GM12873 (cell line): ENCODE measurements around the gene C16orf90.

Experiments
- CTCF ChIP-seq: IDR thresholded peaks from 2 replicates; pipeline ENCODE4 v1.5.1; 2012; ENCODE audit warnings: low read depth, mild to moderate bottlenecking, moderate library complexity, low read length, control low read depth; ENCODE audit not compliant: insufficient read depth; ENCODE audit errors: missing control alignments

The C16orf90 gene

DNA sequence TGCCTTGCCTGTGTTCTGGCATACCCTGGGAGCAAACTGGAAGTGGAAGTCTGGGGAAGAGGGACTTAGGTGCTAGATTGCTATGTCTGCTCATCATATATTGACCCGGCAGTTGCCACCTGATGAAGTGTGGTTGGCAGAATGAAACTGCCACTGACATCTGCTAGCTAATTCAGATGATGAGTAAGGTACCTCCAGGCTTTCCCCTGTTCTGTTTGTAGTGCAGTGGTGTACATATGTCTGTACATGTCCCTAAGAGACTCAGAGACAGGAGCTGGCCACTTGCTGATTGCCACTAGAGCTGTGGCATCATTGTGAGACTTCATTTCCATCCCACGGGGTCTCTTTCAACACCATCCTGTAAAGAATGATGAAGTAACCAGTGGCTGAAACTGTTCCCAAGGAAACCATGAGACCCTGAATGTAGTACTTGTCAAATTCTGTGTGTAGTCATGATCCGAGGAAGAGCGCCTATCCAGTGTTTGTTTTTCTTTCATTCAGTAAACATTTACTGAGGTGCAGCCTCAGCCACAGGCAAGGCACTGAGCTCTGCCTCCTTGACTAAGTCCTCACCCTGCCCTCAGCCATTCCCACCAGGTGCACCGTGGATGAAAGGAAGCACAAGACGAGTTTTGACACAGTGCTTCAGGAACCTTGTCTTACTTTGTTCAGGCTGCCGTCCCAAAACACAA is 18.7 kb upstream of the C16orf90 start:
- TF ChIP-seq CTCF: no peak

DNA sequence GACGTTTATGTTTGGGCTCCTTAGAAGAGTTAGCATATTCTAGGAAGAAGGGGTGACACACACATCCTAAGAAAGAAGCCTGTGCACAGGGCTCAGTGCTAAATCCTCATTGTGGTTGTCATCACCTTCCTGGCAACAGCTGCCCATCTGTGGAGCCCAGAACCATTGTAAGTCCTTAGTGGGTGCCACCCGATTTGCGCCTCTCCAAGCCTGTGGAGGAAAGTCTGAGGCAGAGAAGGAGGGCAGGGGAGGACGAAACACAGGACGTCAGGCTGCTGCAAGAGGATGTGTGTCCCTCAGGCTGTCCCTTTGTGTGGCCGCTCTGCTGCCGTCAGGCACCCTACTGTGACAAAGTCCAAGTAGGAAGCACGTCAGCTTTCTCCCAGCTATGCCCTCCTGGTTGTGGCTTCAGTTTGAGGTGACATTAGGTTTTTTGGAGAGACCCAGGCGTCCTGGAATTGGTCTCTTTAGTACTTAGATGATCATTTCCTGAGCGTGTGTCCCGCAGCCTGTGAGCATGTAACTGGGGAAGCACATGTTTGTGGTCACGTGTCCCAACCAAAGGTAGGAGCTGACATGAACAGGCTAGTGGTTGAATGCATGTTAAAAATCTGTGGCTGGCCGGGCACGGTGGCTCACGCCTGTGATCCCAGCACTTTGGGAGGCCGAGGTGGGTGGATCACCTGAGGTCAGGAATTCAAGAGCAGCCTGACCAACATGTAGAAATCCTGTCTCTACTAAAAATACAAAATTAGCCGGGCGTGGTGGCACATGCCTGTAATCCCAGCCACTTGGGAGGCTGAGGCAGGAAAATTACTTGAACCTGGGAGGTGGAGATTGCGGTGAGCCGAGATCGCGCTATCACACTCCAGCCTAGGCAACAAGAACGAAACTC is 16.2 kb upstream of the C16orf90 start:
- no peak for TF ChIP-seq CTCF

DNA sequence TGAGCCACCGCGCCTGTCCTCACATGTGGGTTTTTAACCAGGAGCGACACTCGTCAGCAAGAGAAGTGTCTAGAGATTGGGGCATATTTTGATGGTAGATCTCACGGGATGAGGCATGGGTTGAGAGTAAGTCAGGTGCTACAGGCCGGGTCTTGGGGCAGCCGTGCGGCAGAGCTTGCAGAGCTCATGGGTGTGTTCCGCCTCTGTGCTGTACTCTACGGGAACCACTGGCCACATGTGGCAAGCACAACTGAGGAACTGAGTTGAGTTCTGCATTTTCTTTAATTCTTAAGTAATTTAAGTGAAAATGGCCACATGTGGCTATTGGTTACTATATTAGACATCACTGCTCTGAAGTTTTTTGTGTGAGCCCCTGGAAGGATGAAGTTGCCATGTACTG is 15.1 kb upstream of the C16orf90 start:
- TF ChIP-seq CTCF: no peak

DNA sequence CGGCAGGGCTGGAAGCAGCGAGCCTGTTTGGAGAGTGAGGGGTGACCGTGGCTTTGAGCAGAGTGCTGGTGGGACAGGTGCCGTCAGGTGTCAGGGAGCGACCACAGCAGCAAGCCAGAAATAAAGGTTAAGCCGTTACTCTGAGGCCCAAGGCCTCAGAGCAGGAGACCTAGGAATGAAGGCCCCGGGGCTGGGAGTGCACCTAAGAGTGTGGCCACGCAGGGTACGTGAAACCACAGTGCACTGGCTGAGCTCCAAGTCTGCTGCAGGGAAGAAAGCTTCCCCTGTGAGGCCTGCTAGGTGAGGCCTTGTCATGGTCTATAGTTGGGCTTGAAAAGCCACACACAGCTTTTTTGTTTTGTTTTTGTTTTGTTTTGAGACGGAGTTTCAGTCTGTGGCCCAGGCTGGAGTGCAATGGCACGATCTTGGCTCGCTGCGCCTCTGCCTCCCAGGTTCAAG is 14.2 kb upstream of the C16orf90 start:
- TF ChIP-seq CTCF: no peak

- no peak for TF ChIP-seq CTCF
Measured at GRCh38 chr16:3508736-3509135, 13.4 kb upstream of the C16orf90 start.

DNA sequence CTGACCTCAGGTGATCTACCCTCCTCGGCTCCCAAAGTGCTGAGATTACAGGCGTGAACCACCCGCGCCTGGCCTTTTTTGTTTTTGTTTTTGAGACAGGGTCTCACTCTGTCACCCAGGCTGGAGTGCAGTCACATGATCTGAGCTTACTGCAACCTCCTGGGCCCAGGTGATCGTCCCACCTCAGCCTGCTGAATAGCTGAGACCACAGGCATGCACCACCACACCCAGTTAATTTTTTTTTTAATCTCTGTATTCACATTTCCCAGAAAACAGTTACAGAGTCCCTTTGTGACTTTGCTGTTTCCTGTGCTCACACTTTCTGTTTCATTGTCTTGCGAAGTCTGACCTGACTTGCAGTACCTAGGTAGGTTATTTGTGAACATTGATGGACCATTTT is 8.2 kb upstream of the C16orf90 start:
- TF ChIP-seq CTCF: no peak

DNA sequence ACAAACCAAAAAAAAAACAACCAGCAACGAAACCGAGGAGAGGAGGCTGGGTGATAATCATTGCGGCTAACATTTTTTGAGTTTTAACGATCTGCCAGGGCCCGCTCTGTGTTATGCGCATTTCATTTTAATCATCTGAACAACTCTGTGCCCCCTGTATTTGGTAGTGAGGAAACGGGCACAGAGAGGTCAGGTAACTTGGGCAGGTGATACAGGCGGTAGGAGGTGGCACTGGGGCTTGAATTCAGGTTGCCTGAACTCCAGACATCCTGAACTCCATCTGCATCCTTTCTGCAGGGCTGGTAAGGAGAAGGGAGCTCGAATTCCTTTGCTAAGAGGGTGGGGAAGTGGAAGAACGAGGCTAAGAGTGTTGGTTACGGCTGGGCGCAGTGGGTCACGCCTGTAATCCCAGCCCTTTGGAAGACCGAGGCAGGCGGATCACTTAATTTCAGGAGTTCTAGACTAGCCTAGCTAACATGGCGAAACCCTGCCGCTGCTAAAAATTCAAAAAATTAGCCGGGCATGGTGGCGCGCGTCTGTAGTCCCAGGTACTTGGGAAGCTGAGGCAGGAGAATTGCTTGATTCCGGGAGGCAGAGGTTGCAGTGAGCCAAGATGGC is 6.6 kb upstream of the C16orf90 start:
- no peak for TF ChIP-seq CTCF
